ENCODE measurements around the gene KCTD8.

- no peak for TF ChIP-seq EZH2 (IDR thresholded peaks at IDR 0.05)
- no peak for TF ChIP-seq CTCF (IDR thresholded peaks at IDR 0.05 in 2 of 3, conservative IDR thresholded peaks at IDR 0.05 in 1 of 3; ENCODE audit: borderline replicate concordance in 1 of 3, insufficient read depth in 1 of 3, low read depth in 2 of 3, low read length in 2 of 3)
- no peak for TF ChIP-seq SP1 (IDR thresholded peaks at IDR 0.05; ENCODE audit: low read depth)
- no peak for TF ChIP-seq POLR2A (IDR thresholded peaks at IDR 0.05; ENCODE audit: borderline replicate concordance, extremely low read depth, insufficient read depth, insufficient read length)
- TF ChIP-seq SRF (IDR thresholded peaks at IDR 0.05; ENCODE audit: low read depth): no peak
- no peak for TF ChIP-seq REST (IDR thresholded peaks at IDR 0.05; ENCODE audit: low read depth)
- TF ChIP-seq, protein P1, sequence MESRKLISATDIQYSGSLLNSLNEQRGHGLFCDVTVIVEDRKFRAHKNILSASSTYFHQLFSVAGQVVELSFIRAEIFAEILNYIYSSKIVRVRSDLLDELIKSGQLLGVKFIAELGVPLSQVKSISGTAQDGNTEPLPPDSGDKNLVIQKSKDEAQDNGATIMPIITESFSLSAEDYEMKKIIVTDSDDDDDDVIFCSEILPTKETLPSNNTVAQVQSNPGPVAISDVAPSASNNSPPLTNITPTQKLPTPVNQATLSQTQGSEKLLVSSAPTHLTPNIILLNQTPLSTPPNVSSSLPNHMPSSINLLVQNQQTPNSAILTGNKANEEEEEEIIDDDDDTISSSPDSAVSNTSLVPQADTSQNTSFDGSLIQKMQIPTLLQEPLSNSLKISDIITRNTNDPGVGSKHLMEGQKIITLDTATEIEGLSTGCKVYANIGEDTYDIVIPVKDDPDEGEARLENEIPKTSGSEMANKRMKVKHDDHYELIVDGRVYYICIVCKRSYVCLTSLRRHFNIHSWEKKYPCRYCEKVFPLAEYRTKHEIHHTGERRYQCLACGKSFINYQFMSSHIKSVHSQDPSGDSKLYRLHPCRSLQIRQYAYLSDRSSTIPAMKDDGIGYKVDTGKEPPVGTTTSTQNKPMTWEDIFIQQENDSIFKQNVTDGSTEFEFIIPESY (IDR thresholded peaks at IDR 0.05; ENCODE audit: extremely low read depth, insufficient replicate concordance, low read length): no peak
- TF ChIP-seq POLR2AphosphoS5 (IDR thresholded peaks at IDR 0.05; ENCODE audit: low read depth, low read length): no peak
- TF ChIP-seq ELF1 (IDR thresholded peaks at IDR 0.05; ENCODE audit: borderline replicate concordance, low read depth): no peak
- TF ChIP-seq ATF3 (IDR thresholded peaks at IDR 0.05): no peak
- no peak for TF ChIP-seq JUND (IDR thresholded peaks at IDR 0.05)
- no peak for TF ChIP-seq RAD21 (IDR thresholded peaks at IDR 0.05; ENCODE audit: low read depth)
- TF ChIP-seq ZFX (IDR thresholded peaks at IDR 0.05): no peak
- no peak for TF ChIP-seq MAX (IDR thresholded peaks at IDR 0.05)
Observed at GRCh38 chr4:44320833-44321232, 127.8 kb downstream of the KCTD8 start.

Data from HCT116 (cell line).